ENCODE results near the gene SLC9A3.

SLC9A3 gene

DNA sequence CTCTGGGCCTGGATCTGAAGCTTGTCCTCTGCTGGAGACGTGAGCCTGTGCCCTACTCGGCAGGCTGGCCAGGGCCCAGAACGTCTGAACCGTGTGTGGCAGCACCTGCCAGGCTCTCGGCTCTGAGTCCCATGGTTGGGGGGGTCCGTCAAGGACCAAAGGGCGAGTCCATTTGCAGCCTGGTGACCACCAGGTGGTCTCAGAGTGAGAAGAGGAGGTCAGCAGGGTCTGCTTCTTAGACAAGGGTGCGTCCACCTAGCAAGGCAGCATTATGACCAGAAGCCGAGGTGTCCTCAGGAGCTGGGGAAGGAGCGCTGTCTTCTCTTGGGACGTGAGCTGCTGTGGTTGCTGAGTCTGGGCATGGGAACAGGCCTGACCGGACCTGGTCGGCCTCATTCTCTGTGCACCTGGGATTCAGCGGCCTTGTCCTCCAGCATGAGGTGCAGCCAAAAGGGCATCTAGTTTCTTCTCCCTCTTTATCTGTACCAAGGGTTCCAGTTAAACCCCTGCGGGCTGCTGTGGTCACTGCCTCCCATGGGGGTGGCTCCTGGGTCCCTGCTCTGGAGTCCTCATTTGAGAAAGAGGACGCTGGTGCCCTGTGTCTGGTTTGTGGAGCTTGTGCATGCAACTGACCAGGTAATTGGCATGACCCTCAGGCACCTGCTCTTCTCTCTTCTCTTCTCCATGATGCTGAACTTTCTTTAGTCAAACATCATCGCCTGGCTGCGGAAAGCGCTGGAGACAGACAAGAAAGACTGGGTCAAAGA is 66.9 kb downstream of the SLC9A3 start:
- peak in 1 of 4 experiments; percentile 1 for DNase-seq

GRCh38 chr5:456351-457194 is 67.7 kb downstream of the SLC9A3 start:
- peak in 1 of 4 experiments; percentile 1 for DNase-seq

DNA sequence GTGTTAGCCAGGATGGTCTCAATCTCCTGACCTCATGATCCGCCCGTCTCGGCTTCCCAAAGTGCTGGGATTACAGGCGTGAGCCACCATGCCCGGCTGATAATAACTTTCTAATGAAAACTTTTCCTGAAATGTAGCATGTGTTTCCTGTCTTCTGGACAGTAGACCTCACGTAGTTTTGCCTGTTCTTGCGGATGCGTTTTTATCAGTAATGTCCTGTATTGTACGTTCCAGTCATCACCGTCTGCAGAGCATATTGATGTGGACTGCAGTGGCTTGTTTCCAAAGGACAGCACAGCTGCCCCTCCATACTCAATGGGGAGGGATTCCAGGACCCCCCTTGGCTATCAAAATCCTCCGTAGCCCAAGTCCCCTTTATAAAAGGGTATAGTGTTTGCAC is 68.4 kb downstream of the SLC9A3 start:
- no peak for DNase-seq

DNA sequence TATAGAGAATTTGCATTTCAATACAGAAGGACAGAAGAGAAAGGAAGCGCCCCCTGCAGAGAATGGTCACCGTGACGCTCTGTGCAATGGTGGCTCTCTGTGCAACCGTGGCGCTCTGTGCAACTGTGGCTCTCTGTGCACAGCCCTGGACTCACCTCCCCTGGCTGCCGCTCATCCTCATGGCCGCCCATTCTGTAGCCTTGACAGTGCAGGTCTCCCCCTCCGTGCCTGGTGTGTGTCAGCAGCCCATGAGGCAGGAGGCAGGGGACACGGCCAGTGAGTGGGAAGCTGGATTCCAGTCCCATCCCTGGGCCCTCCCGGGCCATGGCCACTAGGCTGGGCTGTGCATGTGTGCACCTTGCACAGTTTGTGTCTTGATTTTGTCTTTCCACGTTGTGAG is 69.3 kb downstream of the SLC9A3 start:
- peak in 1 of 4 experiments; percentile 1 for DNase-seq

GRCh38 chr5:453725-454481 is 70.3 kb downstream of the SLC9A3 start:
- DNase-seq, result peak in 1 of 4 experiments; percentile 1

DNA sequence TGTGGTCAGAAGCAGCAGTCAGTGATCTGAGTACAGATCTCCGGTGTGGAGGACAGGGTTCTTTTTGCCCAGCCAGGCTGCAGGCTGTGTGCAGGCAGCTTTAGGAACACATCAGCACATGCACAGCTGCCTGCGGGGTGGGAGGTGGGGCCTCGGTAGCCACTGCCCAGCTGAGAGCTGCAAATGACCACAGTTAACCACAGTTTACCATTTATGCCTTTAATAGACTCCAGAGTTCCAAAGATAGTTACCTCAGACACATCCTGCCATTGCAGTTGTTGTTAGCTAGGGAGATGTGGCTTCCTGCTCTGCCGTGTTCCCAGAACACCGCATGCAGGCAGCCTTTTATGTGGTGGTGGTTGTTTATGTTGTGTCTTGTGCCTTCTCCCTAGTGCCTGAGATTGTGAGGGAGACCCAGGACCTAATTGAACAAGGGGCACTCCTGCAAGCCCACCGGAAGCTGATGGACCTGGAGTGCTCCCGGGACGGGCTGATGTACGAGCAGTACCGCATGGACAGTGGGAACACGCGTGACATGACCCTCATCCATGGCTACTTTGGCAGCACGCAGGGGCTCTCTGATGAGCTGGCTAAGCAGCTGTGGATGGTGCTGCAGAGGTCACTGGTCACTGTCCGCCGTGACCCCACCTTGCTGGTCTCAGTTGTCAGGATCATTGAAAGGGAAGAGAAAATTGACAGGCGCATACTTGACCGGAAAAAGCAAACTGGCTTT is 71.1 kb downstream of the SLC9A3 start:
- no peak for DNase-seq

- no peak for DNase-seq
Measured at GRCh38 chr5:451587-452458, 72.4 kb downstream of the SLC9A3 start.

- DNase-seq, result no peak
Measured at GRCh38 chr5:449151-449550, 75.1 kb downstream of the SLC9A3 start.

DNA sequence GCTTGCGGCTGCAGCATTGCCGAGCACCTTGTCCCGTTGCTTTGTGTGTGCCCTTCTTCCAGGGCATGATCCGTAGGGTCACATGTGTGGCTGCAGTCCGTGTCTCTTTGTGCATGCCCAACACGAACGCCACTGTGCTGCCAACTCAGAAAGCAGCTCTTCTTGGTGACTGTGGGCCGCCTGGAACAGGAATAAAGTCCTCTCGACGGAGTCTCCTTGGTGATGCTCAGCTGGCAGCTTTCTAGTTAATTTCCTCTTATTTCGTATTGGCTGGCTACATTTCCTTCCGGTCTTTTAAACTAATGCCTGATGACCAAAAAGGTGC is 75.5 kb downstream of the SLC9A3 start:
- DNase-seq, result no peak

DNA sequence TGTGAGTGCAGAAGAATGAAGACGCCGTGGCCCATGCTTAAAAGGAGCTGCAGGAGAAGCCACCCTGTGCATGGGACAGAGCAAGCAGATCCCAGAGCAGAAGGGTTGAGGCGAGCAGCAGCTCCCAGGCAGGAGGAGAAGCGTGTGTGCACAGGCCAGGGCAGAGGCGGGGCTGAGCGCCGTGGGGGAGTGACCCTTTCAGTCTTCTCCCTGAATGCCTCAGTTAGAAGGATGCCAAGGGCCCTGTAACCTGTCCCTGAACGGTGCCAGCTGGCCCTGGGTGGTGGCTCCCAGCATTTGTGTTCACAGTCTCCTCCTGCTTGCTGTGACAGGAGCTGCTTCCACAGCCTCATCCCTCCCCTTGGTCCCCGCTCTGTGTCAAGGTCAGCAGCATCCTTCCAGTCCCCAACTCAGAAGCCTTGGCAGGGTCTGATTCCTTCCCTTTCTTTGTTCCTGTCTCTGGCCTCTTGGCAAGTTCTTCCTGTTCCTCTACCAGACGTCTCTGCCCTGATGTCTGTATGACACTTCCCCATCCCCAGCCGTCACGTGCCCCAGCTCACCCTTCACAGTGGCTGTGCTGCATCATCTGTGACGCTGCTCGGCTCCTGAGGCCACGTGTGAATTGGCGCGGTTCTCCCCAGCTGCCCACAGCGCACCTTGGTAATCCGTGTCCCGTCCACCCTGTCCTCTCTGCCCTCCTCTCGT is 76.0 kb downstream of the SLC9A3 start:
- DNase-seq, result peak; percentile 92 to 95 (median 92)

DNA sequence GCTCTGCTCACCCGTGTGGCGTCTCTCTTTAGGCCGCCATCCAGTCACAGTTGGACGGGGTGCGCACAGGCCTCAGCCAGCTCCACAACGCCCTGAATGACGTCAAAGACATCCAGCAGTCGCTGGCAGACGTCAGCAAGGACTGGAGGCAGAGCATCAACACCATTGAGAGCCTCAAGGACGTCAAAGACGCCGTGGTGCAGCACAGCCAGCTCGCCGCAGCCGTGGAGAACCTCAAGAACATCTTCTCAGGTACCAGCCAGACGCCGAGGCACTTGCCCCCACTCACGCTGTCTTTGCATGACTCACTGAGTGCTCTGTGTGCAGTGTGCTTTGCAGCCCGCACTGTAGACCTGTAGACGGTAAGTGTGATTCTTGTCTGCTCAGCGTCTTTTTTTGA is 76.7 kb downstream of the SLC9A3 start:
- no peak for DNase-seq

DNA sequence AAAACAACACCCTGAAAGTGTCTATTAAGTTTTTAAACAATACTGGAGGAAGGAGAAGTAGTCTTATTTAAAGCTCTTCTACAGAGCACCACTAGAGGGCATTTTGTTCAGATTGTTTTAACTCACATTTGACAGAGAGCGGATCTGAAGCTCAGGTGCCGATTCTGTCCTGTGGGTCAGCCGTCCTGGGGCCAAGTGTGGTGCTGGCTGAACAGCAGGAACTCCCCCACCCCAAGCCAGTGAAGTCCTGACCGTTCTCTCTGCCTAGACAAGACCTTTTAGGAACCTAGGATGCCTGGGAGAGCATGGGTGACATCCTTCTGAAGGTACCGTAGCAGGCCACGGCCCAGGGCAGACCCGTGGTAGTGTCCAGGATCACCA is 77.4 kb downstream of the SLC9A3 start:
- peak; percentile 18 to 78 (median 58) for DNase-seq

DNA sequence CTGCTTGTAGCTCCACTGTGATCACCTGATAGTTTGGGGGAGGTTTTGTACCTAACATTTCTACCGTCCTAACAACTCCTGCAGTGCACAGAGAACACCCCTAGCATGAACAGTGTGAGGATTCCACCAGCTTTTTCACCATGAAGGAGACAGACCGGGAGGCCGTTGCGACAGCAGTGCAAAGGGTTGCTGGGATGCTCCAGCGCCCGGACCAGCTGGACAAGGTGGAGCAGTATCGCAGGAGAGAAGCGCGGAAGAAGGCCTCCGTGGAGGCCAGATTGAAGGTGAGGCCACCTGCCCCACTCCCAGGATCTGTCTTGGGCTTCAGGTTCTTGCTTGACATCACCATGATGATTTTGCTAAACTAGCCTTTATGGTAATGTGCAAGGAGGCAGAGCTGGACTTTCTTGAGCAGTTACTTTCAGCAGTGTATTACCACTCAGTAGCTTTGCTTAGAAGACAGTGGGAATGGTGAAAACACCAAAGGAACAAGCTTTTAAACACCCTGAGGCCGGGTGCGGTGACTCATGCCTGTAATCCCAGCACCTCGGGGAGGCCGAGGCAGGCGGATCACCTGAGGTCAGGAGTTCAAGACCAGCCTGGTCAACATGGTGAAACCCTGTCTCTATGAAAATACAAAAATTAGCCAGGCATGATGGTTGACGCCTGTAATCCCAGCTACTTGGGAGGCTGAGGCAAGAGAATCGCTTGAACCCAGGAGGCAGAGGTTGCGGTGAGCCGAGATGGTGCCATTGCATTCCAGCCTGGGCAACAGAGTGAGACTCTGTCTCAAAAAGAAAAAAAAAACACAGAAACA is 78.0 kb downstream of the SLC9A3 start:
- DNase-seq, result no peak

GRCh38 chr5:445591-445990 is 78.7 kb downstream of the SLC9A3 start:
- DNase-seq, result no peak

DNA sequence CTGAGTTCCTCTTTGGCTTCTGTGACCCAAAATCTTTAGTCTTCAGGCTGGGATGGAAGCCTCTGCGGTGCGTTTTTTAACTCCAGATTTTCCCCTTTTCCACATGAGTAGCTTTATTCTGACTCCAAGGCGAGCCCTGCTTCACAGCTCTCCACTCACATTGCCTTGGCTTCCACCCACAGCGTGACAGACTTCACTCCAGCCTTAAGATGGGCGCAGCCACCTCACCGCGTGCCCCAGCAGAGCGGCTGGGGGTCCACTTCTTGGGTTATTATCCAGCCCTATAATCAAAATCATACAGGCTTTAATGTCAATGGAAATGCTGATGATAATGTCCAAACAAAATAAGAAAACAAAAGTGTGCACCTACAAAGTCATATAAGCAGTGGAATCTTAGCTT is 80.0 kb downstream of the SLC9A3 start:
- DNase-seq, result peak in 1 of 4 experiments; percentile 15

DNA sequence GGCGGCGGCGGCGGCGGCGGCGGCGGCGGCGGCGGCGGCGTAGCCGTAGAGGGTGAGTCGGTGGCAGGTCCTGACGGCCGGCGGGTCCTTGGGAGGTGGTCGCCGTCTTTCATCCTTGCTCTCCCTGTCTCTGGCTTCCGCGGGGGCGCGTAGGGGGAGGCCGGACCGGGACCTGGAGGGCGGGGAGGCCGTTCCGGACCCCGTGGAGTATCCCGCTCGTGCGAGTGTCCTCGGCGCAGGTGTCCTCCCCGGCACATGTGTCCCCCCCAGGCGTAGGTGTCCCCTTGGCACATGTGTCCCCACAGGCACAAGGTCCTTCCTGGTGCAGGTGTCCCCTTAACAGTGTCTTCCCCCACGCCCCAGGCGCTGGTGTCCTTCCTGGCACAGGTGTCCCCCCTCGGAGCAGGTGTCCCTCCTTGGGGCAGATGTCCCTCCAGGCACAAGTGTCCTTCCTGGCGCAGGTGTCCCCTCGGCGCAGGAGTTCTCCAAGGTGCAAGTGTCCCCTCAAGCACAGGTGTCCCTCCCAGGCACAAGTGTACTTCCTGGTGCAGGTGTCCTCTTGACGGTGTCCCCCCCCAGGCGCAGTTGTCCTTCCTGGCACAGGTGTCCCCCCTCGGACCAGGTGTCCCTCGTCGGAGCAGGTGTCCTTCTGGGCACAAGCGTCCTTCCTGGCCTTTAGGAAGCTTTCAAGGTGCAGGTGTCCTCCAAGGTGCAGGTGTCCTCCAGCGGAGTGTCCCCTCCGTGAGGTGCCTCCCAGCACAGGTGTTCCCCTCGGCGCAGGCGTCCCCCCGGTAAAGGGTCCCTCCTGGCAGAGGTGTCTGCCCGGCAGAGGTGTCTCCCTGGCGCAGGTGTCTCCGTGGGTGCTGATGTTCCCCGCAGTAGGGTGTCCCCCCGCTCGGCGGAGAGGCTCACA is 80.8 kb downstream of the SLC9A3 start:
- DNase-seq, result peak in 1 of 4 experiments; percentile 14

GRCh38 chr5:442335-443238 is 81.7 kb downstream of the SLC9A3 start, which contains the start of gene EXOC3:
Gene EXOC3, plus strand, starts transcription at chr5:443176. Its CDS starts 3,030 bp downstream, at chr5:446206.
- DNase-seq, result peak; percentile 82 to 93 (median 89)

- no peak for DNase-seq
Measured at GRCh38 chr5:441996-442334, 82.3 kb downstream of the SLC9A3 start.

Measured in suppressor macrophage (primary cell).